SU-DHL-6 (cell line): ENCODE results near the gene GRIFIN.

Experiments
- H2AFZ ChIP-seq: fragments of 200-600 bp; sonication (generic); 2 replicates; pipeline ENCODE4 v1.6.1; 2014; ENCODE audit warnings: low read depth, mild to moderate bottlenecking, moderate library complexity, mixed read lengths, antibody characterized with exemption, low read length; ENCODE audit not compliant: severe bottlenecking
- H3F3A ChIP-seq: fragments of 200-600 bp; shearing (Covaris generic); 2 replicates; pipeline ENCODE4 v1.6.0; 2016; ENCODE audit warnings: antibody characterized with exemption, mild to moderate bottlenecking; ENCODE audit not compliant: insufficient read depth
- H3K27ac ChIP-seq: fragments of 200-600 bp; sonication (generic); 2 replicates; pipeline ENCODE4 v1.5.1; 2016; ENCODE audit warnings: low read depth, mild to moderate bottlenecking, low read length, moderate library complexity, mixed read lengths
- H3K27me3 ChIP-seq: fragments of 200-600 bp; sonication (generic), shearing (Covaris generic); 2 replicates; pipeline ENCODE4 v1.6.0; 2014; ENCODE audit warnings: mild to moderate bottlenecking, low read length
- H3K36me3 ChIP-seq: fragments of 200-600 bp; sonication (generic); 2 replicates; pipeline ENCODE4 v1.6.1; 2014; ENCODE audit warnings: mild to moderate bottlenecking, low read length, mixed read lengths
- H3K4me2 ChIP-seq: fragments of 300-600, 200-600 bp; shearing (Covaris generic), sonication (generic); 2 replicates; pipeline ENCODE4 v1.6.0; 2014; ENCODE audit warnings: low read length, low read depth, mild to moderate bottlenecking; ENCODE audit not compliant: poor library complexity, severe bottlenecking
- H3K4me3 ChIP-seq: fragments of 200-600 bp; sonication (generic); 2 replicates; pipeline ENCODE4 v1.5.1; 2014; ENCODE audit warnings: antibody characterized with exemption, low read length, mild to moderate bottlenecking, mixed read lengths; ENCODE audit not compliant: insufficient read depth, poor library complexity, severe bottlenecking
- H3K79me2 ChIP-seq: fragments of 200-600 bp; sonication (generic); 2 replicates; pipeline ENCODE4 v1.6.1; 2014; ENCODE audit warnings: mild to moderate bottlenecking, low read length, moderate library complexity; ENCODE audit not compliant: insufficient read depth
- H3K9ac ChIP-seq: fragments of 200-600 bp; sonication (generic); 2 replicates; pipeline ENCODE4 v1.7.0; 2014; ENCODE audit warnings: mild to moderate bottlenecking, low read length
- H3K9me2 ChIP-seq: fragments of 200-600 bp; sonication (generic); replicated peaks from 2 replicates; pipeline ENCODE4 v1.6.1; 2014; ENCODE audit warnings: low read length; ENCODE audit not compliant: insufficient read depth
- H3K9me3 ChIP-seq: fragments of 200-600 bp; sonication (generic); 2 replicates; pipeline ENCODE4 v1.6.1; 2014; ENCODE audit warnings: low read length, mixed read lengths; ENCODE audit not compliant: insufficient read depth
- H4K20me1 ChIP-seq: fragments of 200-600 bp; sonication (generic); 2 replicates; pipeline ENCODE4 v1.6.1; 2014; ENCODE audit warnings: low read depth, mild to moderate bottlenecking, antibody characterized with exemption, low read length, moderate library complexity, mixed read lengths
- CTCF ChIP-seq: fragments of 200-600 bp; sonication (generic); IDR thresholded peaks from one replicate; pipeline ENCODE4 v1.5.1; 2017; ENCODE audit warnings: antibody characterized with exemption, mild to moderate bottlenecking, low read length, moderate library complexity; ENCODE audit not compliant: insufficient read depth, poor library complexity, severe bottlenecking
- EZH2phosphoT487 ChIP-seq: fragments of 200-600 bp; sonication (generic), shearing (Covaris generic); conservative IDR thresholded peaks from 2 replicates; pipeline ENCODE4 v1.6.1; 2018; ENCODE audit warnings: mild to moderate bottlenecking, antibody characterized with exemption, low read length, moderate library complexity, mixed read lengths

GRIFIN gene

GRCh38 chr7:2482725-2483451, 6.7 kb upstream of the GRIFIN start:
- TF ChIP-seq CTCF = peak; percentile 29
- no peak for TF ChIP-seq EZH2phosphoT487
- no peaks in the 10 kb centered on the region for H3K27me3 ChIP-seq
- H3K4me3 ChIP-seq = no peak overlapping the region
- H3K9ac ChIP-seq = no peak overlapping the region
- H3K27ac ChIP-seq = no peak overlapping the region
- H3K9me2 ChIP-seq = no peaks in the 10 kb centered on the region
- H3K79me2 ChIP-seq = no peaks in the 10 kb centered on the region
- H2AFZ ChIP-seq = no peak overlapping the region
- no peaks in the 10 kb centered on the region for H4K20me1 ChIP-seq
- H3K4me2 ChIP-seq = no peak overlapping the region
- H3K36me3 ChIP-seq = no peaks in the 10 kb centered on the region
- no peaks in the 10 kb centered on the region for H3K9me3 ChIP-seq
- H3F3A ChIP-seq = no peaks in the 10 kb centered on the region

DNA sequence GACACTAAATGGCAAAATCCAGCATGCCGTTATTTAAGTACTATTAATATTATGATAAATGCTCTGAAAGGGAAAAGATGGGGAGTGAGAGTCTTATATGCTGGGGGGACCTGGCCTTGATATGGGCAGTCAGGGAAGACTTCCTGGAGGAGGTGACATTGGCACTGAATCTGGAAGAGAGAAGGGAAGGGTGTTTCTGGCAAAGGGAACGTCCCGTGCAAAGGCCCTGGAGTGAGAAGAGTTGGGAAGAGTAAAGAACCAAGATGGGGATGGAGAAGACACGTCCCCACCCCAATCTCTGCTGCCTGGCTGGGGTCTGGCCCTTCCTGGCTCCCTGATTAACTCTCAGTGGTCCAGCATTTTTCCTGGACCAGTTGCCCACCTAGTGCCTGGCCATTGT, 5.0 kb upstream of the GRIFIN start:
- no peaks in the 10 kb centered on the region for H3F3A ChIP-seq
- H3K9ac ChIP-seq = no peak overlapping the region
- H3K79me2 ChIP-seq = no peaks in the 10 kb centered on the region
- H3K27ac ChIP-seq = no peak overlapping the region
- no peak overlapping the region for H3K4me2 ChIP-seq
- H4K20me1 ChIP-seq = no peaks in the 10 kb centered on the region
- H3K36me3 ChIP-seq = no peaks in the 10 kb centered on the region
- TF ChIP-seq CTCF = no peak
- TF ChIP-seq EZH2phosphoT487 = no peak
- H3K9me3 ChIP-seq = no peaks in the 10 kb centered on the region
- H2AFZ ChIP-seq = no peak overlapping the region
- H3K27me3 ChIP-seq = no peaks in the 10 kb centered on the region
- no peak overlapping the region for H3K4me3 ChIP-seq
- no peaks in the 10 kb centered on the region for H3K9me2 ChIP-seq

GRCh38 chr7:2480070-2480408, 3.8 kb upstream of the GRIFIN start:
- Histone ChIP-seq H2AFZ (no peak overlapping the region), H3K79me2 (no peaks in the 10 kb centered on the region), H3K4me3 (no peak overlapping the region), H3K4me2 (no peak overlapping the region), H3K9me3 (no peaks in the 10 kb centered on the region), H3F3A (no peaks in the 10 kb centered on the region), H3K36me3 (no peaks in the 10 kb centered on the region), H4K20me1 (no peaks in the 10 kb centered on the region), H3K27me3 (no peaks in the 10 kb centered on the region), H3K27ac (no peak overlapping the region), H3K9ac (no peak overlapping the region), H3K9me2 (no peaks in the 10 kb centered on the region)
- TF ChIP-seq EZH2phosphoT487 = no peak
- TF ChIP-seq CTCF = no peak
